ENCODE measurements around the gene AGXT2. TPM values are rescaled to one million over a fixed set of nuclear protein-coding genes. Genes with fewer than 3 reads are reported as not detected.

The AGXT2 gene
- total RNA-seq, 1 donor from 2014 or later: not detected

GRCh38 chr5:35058374-35058788 lies 10.6 kb upstream of the AGXT2 start:
- Mint-ChIP-seq H3K4me3 (ENCODE audit: low read depth) (no peak overlapping the region), H3K27me3 (no peaks in the 10 kb centered on the region), H3K4me1 (ENCODE audit: low read depth) (peaks cover 2% of the 10 kb centered on the region), H3K27ac (no peak overlapping the region), H3K9me3 (ENCODE audit: low read depth) (no peaks in the 10 kb centered on the region), H3K36me3 (ENCODE audit: insufficient read depth) (no peaks in the 10 kb centered on the region)
- no peak for DNase-seq (ENCODE audit: low spot score, unreplicated experiment)
- TF ChIP-seq CTCF (IDR thresholded peaks at IDR 0.05; ENCODE audit: unreplicated experiment): no peak

GRCh38 chr5:35056686-35057085 lies 8.9 kb upstream of the AGXT2 start:
- TF ChIP-seq CTCF (IDR thresholded peaks at IDR 0.05; ENCODE audit: unreplicated experiment): no peak
- H3K27me3 Mint-ChIP-seq: no peaks in the 10 kb centered on the region
- H3K4me1 Mint-ChIP-seq (ENCODE audit: low read depth): peaks cover 2% of the 10 kb centered on the region
- no peak overlapping the region for H3K27ac Mint-ChIP-seq
- no peaks in the 10 kb centered on the region for H3K36me3 Mint-ChIP-seq (ENCODE audit: insufficient read depth)
- H3K9me3 Mint-ChIP-seq (ENCODE audit: low read depth): peaks cover under 1% of the 10 kb centered on the region
- no peak overlapping the region for H3K4me3 Mint-ChIP-seq (ENCODE audit: low read depth)
- no peak for DNase-seq (ENCODE audit: low spot score, unreplicated experiment)

GRCh38 chr5:35052838-35053237 lies 5.1 kb upstream of the AGXT2 start:
- H3K36me3 Mint-ChIP-seq (ENCODE audit: insufficient read depth): no peaks in the 10 kb centered on the region
- H3K27me3 Mint-ChIP-seq: no peaks in the 10 kb centered on the region
- no peak for TF ChIP-seq CTCF (IDR thresholded peaks at IDR 0.05; ENCODE audit: unreplicated experiment)
- no peak overlapping the region for H3K4me3 Mint-ChIP-seq (ENCODE audit: low read depth)
- H3K4me1 Mint-ChIP-seq (ENCODE audit: low read depth): peaks cover 14% of the 10 kb centered on the region
- peaks cover 5% of the 10 kb centered on the region for H3K9me3 Mint-ChIP-seq (ENCODE audit: low read depth)
- H3K27ac Mint-ChIP-seq: no peak overlapping the region
- DNase-seq (ENCODE audit: low spot score, unreplicated experiment): no peak

GRCh38 chr5:35050541-35051126 lies 2.9 kb upstream of the AGXT2 start:
- H3K36me3 Mint-ChIP-seq (ENCODE audit: insufficient read depth): no peaks in the 10 kb centered on the region
- H3K27ac Mint-ChIP-seq: no peak overlapping the region
- H3K4me3 Mint-ChIP-seq (ENCODE audit: low read depth): no peak overlapping the region
- H3K4me1 Mint-ChIP-seq (ENCODE audit: low read depth): peaks cover 14% of the 10 kb centered on the region
- no peak for TF ChIP-seq CTCF (IDR thresholded peaks at IDR 0.05; ENCODE audit: unreplicated experiment)
- no peaks in the 10 kb centered on the region for H3K27me3 Mint-ChIP-seq
- DNase-seq (ENCODE audit: low spot score, unreplicated experiment): no peak
- H3K9me3 Mint-ChIP-seq (ENCODE audit: low read depth): peaks cover 5% of the 10 kb centered on the region

GRCh38 chr5:35048910-35049309 lies 1.2 kb upstream of the AGXT2 start:
- Mint-ChIP-seq H3K4me3 (ENCODE audit: low read depth) (no peak overlapping the region), H3K4me1 (ENCODE audit: low read depth) (peaks cover 14% of the 10 kb centered on the region), H3K36me3 (ENCODE audit: insufficient read depth) (no peaks in the 10 kb centered on the region), H3K27me3 (no peaks in the 10 kb centered on the region), H3K27ac (no peak overlapping the region), H3K9me3 (ENCODE audit: low read depth) (peaks cover 5% of the 10 kb centered on the region)
- DNase-seq (ENCODE audit: low spot score, unreplicated experiment): no peak
- TF ChIP-seq CTCF (IDR thresholded peaks at IDR 0.05; ENCODE audit: unreplicated experiment): no peak
